ENCODE measurements around the gene FANCI. TPM values are rescaled to one million over a fixed set of nuclear protein-coding genes. Genes with fewer than 3 reads are reported as not detected.

The FANCI gene
- total RNA-seq, 4 donors from 2014 or later = 7.2 to 24.5 (median 9.4) TPM

- H3K27me3 ChIP-seq = no peaks in the 10 kb centered on the region
- no peak for TF ChIP-seq POLR2A (IDR thresholded peaks at IDR 0.05)
- no peak for TF ChIP-seq CTCF (IDR thresholded peaks at IDR 0.05)
- TF ChIP-seq POLR2AphosphoS5 (IDR thresholded peaks at IDR 0.05) = no peak
- no peak for TF ChIP-seq EP300 (IDR thresholded peaks at IDR 0.05)
- no peak for DNase-seq (ENCODE audit: low spot score in 2 of 2)
- peaks cover 99% of the 10 kb centered on the region for H3K36me3 ChIP-seq
- H3K4me1 ChIP-seq = no peaks in the 10 kb centered on the region
- H3K9me3 ChIP-seq = no peaks in the 10 kb centered on the region
- 93% methylated on average over 8 of the region's 17 CpGs for WGBS
- no peak overlapping the region for H3K4me3 ChIP-seq
- no peak overlapping the region for H3K27ac ChIP-seq
Measured at GRCh38 chr15:89321521-89322410, 78.0 kb downstream of the FANCI start.

DNA sequence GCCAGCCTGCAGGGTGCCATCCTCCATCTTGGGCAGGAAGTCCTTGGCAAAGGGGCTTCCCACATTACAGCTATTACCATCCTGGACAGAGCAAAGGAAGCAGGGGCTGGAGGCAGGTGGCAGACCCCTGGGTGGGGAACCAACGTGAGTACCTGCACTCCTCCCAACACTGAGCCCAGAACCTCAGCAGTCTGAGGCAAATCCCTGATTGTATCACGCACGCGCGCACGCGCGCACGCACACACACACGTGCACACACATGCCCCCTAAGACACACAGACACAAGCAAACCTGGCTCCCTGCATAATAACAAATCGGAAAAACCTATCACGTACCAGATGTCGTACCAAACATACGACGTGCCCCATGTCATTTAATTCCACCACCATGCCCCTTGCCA is 79.0 kb downstream of the FANCI start:
- Histone ChIP-seq H3K36me3 (peaks cover 99% of the 10 kb centered on the region), H3K4me1 (no peaks in the 10 kb centered on the region), H3K9me3 (no peaks in the 10 kb centered on the region), H3K27ac (no peak overlapping the region), H3K27me3 (no peaks in the 10 kb centered on the region), H3K4me3 (no peak overlapping the region)
- 90% methylated on average over 14 of the region's 15 CpGs for WGBS
- TF ChIP-seq CTCF (IDR thresholded peaks at IDR 0.05) (no peak), POLR2AphosphoS5 (IDR thresholded peaks at IDR 0.05) (no peak), EP300 (IDR thresholded peaks at IDR 0.05) (no peak), POLR2A (IDR thresholded peaks at IDR 0.05) (no peak)
- no peak for DNase-seq (ENCODE audit: low spot score in 2 of 2)

DNA sequence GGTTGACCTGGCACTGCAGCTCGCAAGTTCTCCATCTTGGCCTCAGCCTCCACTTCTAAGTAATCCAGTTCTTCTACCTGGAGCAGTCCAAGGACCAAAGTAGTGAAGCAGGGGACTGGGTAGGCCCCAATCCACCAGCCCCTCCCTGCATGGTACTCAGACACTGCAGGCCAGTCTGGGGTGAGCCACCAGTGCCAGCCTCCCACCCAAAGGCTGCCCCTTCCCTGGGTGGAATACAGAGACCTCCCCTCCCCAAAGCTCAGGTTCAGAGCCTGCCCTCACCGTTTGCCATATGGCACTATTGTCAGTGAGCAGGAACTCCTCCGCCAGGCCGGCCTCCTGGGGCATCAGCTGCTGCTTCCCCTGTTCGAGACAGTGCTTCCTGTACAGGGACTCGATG is 80.0 kb downstream of the FANCI start:
- WGBS = 93% methylated on average over 3 of the region's 6 CpGs

GRCh38 chr15:89325039-89325803 is 81.4 kb downstream of the FANCI start:
- Histone ChIP-seq H3K4me1 (peaks cover 15% of the 10 kb centered on the region), H3K4me3 (no peak overlapping the region), H3K9me3 (no peaks in the 10 kb centered on the region), H3K27me3 (no peaks in the 10 kb centered on the region), H3K36me3 (peaks cover 99% of the 10 kb centered on the region), H3K27ac (no peak overlapping the region)
- no peak for DNase-seq (ENCODE audit: low spot score in 2 of 2)
- 95% methylated on average over 11 of the region's 11 CpGs for WGBS
- TF ChIP-seq CTCF (IDR thresholded peaks at IDR 0.05) (no peak), POLR2A (IDR thresholded peaks at IDR 0.05) (no peak), EP300 (IDR thresholded peaks at IDR 0.05) (no peak), POLR2AphosphoS5 (IDR thresholded peaks at IDR 0.05) (no peak)

More for the DNA sequence above, 80.0 kb downstream of the FANCI start:
- peaks cover 99% of the 10 kb centered on the region for H3K36me3 ChIP-seq
- no peak overlapping the region for H3K27ac ChIP-seq
- no peaks in the 10 kb centered on the region for H3K9me3 ChIP-seq
- TF ChIP-seq POLR2AphosphoS5 (IDR thresholded peaks at IDR 0.05) (no peak), POLR2A (IDR thresholded peaks at IDR 0.05) (no peak), CTCF (IDR thresholded peaks at IDR 0.05) (no peak), EP300 (IDR thresholded peaks at IDR 0.05) (no peak)
- DNase-seq (ENCODE audit: low spot score in 2 of 2) = no peak
- no peaks in the 10 kb centered on the region for H3K27me3 ChIP-seq
- no peak overlapping the region for H3K4me3 ChIP-seq
- H3K4me1 ChIP-seq = peaks cover under 1% of the 10 kb centered on the region

DNA sequence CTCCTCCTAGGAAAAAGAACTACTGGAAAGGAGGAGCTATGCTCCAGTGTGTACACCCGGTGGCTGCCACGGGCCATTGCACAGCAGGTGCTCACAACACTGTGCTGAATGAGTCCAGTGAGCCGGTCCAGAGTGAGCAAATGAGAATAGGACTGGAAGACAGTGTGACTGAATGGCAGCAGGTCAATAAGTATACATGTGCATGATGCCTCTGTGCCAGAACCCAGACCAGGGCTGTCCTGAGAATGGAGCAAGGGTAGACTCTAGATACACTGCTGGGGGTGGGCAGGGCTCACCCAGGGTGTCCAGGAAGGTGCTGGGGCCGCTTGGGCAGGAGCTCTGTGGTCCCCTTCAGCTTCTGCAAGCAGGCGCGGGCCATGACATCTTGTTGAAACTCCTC is 82.5 kb downstream of the FANCI start:
- WGBS = 87% methylated on average over 4 of the region's 6 CpGs
- TF ChIP-seq POLR2AphosphoS5 (IDR thresholded peaks at IDR 0.05) (no peak), CTCF (IDR thresholded peaks at IDR 0.05) (no peak), POLR2A (IDR thresholded peaks at IDR 0.05) (no peak), EP300 (IDR thresholded peaks at IDR 0.05) (no peak)
- Histone ChIP-seq H3K36me3 (peaks cover 97% of the 10 kb centered on the region), H3K27ac (no peak overlapping the region), H3K9me3 (no peaks in the 10 kb centered on the region), H3K4me1 (peaks cover 26% of the 10 kb centered on the region), H3K27me3 (no peaks in the 10 kb centered on the region), H3K4me3 (no peak overlapping the region)
- DNase-seq (ENCODE audit: low spot score in 2 of 2) = no peak
